ENCODE data around the gene DNAH5. TPM values are rescaled to one million over a fixed set of nuclear protein-coding genes. Genes with fewer than 3 reads are reported as not detected.

The DNAH5 gene
- total and polyA plus RNA-seq, 2 donors (not counting 3 experiments of a cell fraction or from before 2014, with no cell fraction given): 0.23 to 1.7 TPM

DNA sequence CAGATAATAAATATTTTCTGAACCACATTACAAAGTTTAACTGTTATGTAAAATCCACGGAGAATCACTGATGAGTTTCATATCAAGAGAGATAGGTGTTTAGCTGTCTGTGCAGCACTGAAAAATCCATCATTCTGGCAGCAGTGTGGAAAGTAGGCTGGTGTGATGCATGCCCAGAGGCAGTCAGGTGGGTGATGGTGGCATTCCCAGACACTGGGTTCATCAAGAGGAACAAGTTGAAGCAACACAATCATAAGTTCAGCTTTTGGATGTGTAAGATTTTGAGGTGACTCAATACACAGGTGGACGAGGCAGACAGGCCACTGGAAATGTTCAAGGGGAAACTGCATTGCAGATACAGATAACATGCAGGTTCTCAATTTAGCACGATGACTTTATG is 11.9 kb downstream of the DNAH5 start:
- DNase-seq (ENCODE audit: low read depth, low spot score) (no peak), FAIRE-seq (no peak)
- dilution Hi-C loops (cut with MboI; ENCODE audit: extremely low pct_ligation_motif_present, low sequenced_read_pairs) (no loop called here), intact Hi-C loops (cut with micrococcal nuclease) (no loop called here)
- no peaks in the 10 kb centered on the region for H4K20me1 ChIP-seq (replicated peaks; ENCODE audit: control insufficient read depth, extremely low read depth, insufficient read depth, low read length)
- no peak overlapping the region for H3K4me2 ChIP-seq (ENCODE audit: insufficient read depth, low read length)
- no peak overlapping the region for H2AFZ ChIP-seq (ENCODE audit: low read depth, low read length)
- BruUV-seq (replicated peaks): no TSS peak
- H3K27me3 ChIP-seq (ENCODE audit: control insufficient read depth in 2 of 2, insufficient read depth in 2 of 2, low read length in 2 of 2): peaks cover 4 to 6% of the 10 kb centered on the region in 2 experiments
- ChIA-PET POLR2A (no interaction called here), CTCF (no interaction called here)
- H3K79me2 ChIP-seq (ENCODE audit: control insufficient read depth, insufficient read depth, low read length): no peaks in the 10 kb centered on the region
- TF ChIP-seq GATA2 (IDR thresholded peaks at IDR 0.05; ENCODE audit: insufficient read depth, insufficient read length, low read depth, low read length) (no peak), EZH2 (IDR thresholded peaks at IDR 0.05; ENCODE audit: borderline replicate concordance, low read depth, low read length, severe bottlenecking) (no peak), POLR2AphosphoS5 (IDR thresholded peaks at IDR 0.05; ENCODE audit: insufficient read depth, low read depth, low read length) (no peak), FOS (IDR thresholded peaks at IDR 0.05; ENCODE audit: borderline replicate concordance, insufficient read depth, low read length) (no peak), MYC (IDR thresholded peaks at IDR 0.05; ENCODE audit: low read depth, low read length) (no peak), POLR2A (IDR thresholded peaks at IDR 0.05; ENCODE audit: low read depth, low read length) (no peak), JUN (IDR thresholded peaks at IDR 0.05; ENCODE audit: borderline replicate concordance, insufficient read depth, insufficient read length, low read depth) (no peak)
- TF ChIP-seq, protein P1, sequence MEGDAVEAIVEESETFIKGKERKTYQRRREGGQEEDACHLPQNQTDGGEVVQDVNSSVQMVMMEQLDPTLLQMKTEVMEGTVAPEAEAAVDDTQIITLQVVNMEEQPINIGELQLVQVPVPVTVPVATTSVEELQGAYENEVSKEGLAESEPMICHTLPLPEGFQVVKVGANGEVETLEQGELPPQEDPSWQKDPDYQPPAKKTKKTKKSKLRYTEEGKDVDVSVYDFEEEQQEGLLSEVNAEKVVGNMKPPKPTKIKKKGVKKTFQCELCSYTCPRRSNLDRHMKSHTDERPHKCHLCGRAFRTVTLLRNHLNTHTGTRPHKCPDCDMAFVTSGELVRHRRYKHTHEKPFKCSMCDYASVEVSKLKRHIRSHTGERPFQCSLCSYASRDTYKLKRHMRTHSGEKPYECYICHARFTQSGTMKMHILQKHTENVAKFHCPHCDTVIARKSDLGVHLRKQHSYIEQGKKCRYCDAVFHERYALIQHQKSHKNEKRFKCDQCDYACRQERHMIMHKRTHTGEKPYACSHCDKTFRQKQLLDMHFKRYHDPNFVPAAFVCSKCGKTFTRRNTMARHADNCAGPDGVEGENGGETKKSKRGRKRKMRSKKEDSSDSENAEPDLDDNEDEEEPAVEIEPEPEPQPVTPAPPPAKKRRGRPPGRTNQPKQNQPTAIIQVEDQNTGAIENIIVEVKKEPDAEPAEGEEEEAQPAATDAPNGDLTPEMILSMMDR (IDR thresholded peaks at IDR 0.05; ENCODE audit: extremely low read depth in 1 of 2, insufficient read depth in 1 of 2, low read depth in 1 of 2, low read length in 2 of 2): no peak
- TF ChIP-seq, protein P2, sequence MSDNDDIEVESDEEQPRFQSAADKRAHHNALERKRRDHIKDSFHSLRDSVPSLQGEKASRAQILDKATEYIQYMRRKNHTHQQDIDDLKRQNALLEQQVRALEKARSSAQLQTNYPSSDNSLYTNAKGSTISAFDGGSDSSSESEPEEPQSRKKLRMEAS (IDR thresholded peaks at IDR 0.05; ENCODE audit: insufficient read depth, insufficient read length): no peak
- no peak overlapping the region for H3K27ac ChIP-seq (ENCODE audit: insufficient read depth, low read depth, low read length)
- H3K4me1 ChIP-seq (ENCODE audit: control insufficient read depth, extremely low read depth, insufficient read depth, low read length): no peaks in the 10 kb centered on the region
- no peaks in the 10 kb centered on the region for H3K36me3 ChIP-seq (ENCODE audit: control insufficient read depth in 2 of 2, extremely low read depth in 1 of 2, insufficient read depth in 2 of 2, low read length in 2 of 2)
- H3K4me3 ChIP-seq (replicated peaks in 1 of 3; ENCODE audit: insufficient read depth in 1 of 3, low read depth in 1 of 3, low read length in 3 of 3): no peak overlapping the region
- H3K9me1 ChIP-seq (replicated peaks; ENCODE audit: control insufficient read depth, extremely low read depth, insufficient read depth, low read length): no peaks in the 10 kb centered on the region
- no peaks in the 10 kb centered on the region for H3K9me3 ChIP-seq (replicated peaks; ENCODE audit: control insufficient read depth, insufficient read depth, low read length)
- H3K9ac ChIP-seq (replicated peaks; ENCODE audit: extremely low read depth, insufficient read depth, low read length): no peak overlapping the region

All from endothelial cell of umbilical vein (primary cell).